Keratinocyte (primary cell): Measurements from ENCODE around the gene TUBGCP5.

Source experiments
- EZH2 ChIP-seq: IDR thresholded peaks from one replicate; pipeline ENCODE4 v1.6.1; 2012; ENCODE audit warnings: inconsistent platforms, mild to moderate bottlenecking, low read length, moderate library complexity
- TF ChIP-seq, protein P1 (sequence below), 3 experiments: IDR thresholded peaks in 1 of 3; conservative IDR thresholded peaks in 1 of 3; optimal IDR thresholded peaks in 1 of 3; 2 replicates in 2 of 3; 3 replicates in 1 of 3; pipeline versions ENCODE3 to v1.5.1; 2011; ENCODE audit warnings: low read length in 3 of 3, mild to moderate bottlenecking in 3 of 3, moderate library complexity in 2 of 3, control low read depth in 1 of 3, inconsistent platforms in 1 of 3; ENCODE audit not compliant: insufficient read depth in 2 of 3; ENCODE audit errors: extremely low read depth in 1 of 3

DNA sequence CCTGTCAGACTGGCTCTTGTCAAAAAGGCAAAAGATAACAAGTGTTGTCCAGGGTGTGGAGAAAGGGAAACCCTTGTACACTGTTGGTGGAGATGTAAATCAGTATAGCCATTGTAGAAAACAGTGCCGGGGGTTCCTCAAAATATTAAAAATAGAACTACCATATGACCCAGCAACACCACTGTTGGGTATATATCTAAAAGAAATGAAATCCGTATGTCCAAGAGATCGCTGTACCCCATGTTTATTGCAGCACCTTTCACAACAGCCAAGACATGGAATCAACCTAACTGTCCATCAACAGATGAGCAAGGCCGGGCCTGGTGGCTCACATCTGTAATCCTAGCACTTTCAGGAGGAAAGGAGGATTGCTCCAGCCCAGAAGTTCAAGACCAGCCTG lies 65.4 kb downstream of the TUBGCP5 start:
- TF ChIP-seq EZH2, result no peak
- TF ChIP-seq, protein P1, sequence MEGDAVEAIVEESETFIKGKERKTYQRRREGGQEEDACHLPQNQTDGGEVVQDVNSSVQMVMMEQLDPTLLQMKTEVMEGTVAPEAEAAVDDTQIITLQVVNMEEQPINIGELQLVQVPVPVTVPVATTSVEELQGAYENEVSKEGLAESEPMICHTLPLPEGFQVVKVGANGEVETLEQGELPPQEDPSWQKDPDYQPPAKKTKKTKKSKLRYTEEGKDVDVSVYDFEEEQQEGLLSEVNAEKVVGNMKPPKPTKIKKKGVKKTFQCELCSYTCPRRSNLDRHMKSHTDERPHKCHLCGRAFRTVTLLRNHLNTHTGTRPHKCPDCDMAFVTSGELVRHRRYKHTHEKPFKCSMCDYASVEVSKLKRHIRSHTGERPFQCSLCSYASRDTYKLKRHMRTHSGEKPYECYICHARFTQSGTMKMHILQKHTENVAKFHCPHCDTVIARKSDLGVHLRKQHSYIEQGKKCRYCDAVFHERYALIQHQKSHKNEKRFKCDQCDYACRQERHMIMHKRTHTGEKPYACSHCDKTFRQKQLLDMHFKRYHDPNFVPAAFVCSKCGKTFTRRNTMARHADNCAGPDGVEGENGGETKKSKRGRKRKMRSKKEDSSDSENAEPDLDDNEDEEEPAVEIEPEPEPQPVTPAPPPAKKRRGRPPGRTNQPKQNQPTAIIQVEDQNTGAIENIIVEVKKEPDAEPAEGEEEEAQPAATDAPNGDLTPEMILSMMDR (optimal IDR thresholded peaks at IDR 0.05 in 1 of 3, IDR thresholded peaks at IDR 0.05 in 1 of 3, conservative IDR thresholded peaks at IDR 0.05 in 1 of 3; ENCODE audit: extremely low read depth in 1 of 3, insufficient read depth in 2 of 3, low read length in 3 of 3), result no peak
